Left ventricle myocardium inferior (tissue), 1 donor: ENCODE results near the gene IQSEC1. TPM values are rescaled to one million over a fixed set of nuclear protein-coding genes. Genes with fewer than 3 reads are reported as not detected.

Source experiments
- DNase-seq: peaks from one replicate; pipeline ENCODE4 v3.0.0-alpha.2; 2020
- H3K27ac ChIP-seq: fragments of 200-600 bp; replicated peaks from 2 replicates; pipeline ENCODE4 v1.8.0; 2021
- H3K27me3 ChIP-seq: fragments of 200-600 bp; 2 replicates; pipeline ENCODE4 v1.8.0; 2021; ENCODE audit warnings: low read depth
- H3K36me3 ChIP-seq: fragments of 200-600 bp; 2 replicates; pipeline ENCODE4 v1.8.0; 2021
- H3K4me1 ChIP-seq: fragments of 200-600 bp; 2 replicates; pipeline ENCODE4 v1.8.0; 2021
- H3K4me3 ChIP-seq: fragments of 200-600 bp; 2 replicates; pipeline ENCODE4 v1.8.0; 2021; ENCODE audit warnings: mild to moderate bottlenecking, moderate library complexity
- H3K9me3 ChIP-seq: fragments of 200-600 bp; replicated peaks from 2 replicates; pipeline ENCODE4 v1.8.0; 2021
- CTCF ChIP-seq: fragments of 200-600 bp; IDR thresholded peaks from 2 replicates; pipeline ENCODE4 v1.8.0; 2021; ENCODE audit warnings: antibody characterized with exemption, mild to moderate bottlenecking, borderline replicate concordance
- intact Hi-C: fragments of 100-400 bp; cut with micrococcal nuclease; formaldehyde crosslinking; loops from one replicate; pipeline ENCODE4 v1.11.0; 2022
- total RNA-seq: library from RNA; stranded (reverse); fragmentation: NEBNext Ultra II Directional; extraction: Animal tissue kit (Norgen Biotek cat#: 25700); gene quantifications from one replicate; pipeline ENCODE4 v1.2.1, GENCODE V29; 2021
- donor health status: DM: no; HTN: yes; CAD: no; lungs with severe emphysema.

The IQSEC1 gene
- total RNA-seq, 1 donor from 2014 or later = 78.6 TPM

GRCh38 chr3:13053893-13054292 lies 19.3 kb downstream of the IQSEC1 start:
- Histone ChIP-seq H3K9me3 (no peaks in the 10 kb centered on the region), H3K27ac (no peak overlapping the region), H3K4me3 (no peak overlapping the region), H3K4me1 (peaks cover 22% of the 10 kb centered on the region), H3K36me3 (no peaks in the 10 kb centered on the region), H3K27me3 (no peaks in the 10 kb centered on the region)
- no peak for DNase-seq
- no peak for TF ChIP-seq CTCF
- intact Hi-C loops = no loop called here

GRCh38 chr3:13053420-13053819 lies 19.8 kb downstream of the IQSEC1 start:
- H3K9me3 ChIP-seq = no peaks in the 10 kb centered on the region
- no peak for TF ChIP-seq CTCF
- H3K4me1 ChIP-seq = peaks cover 22% of the 10 kb centered on the region
- no peaks in the 10 kb centered on the region for H3K27me3 ChIP-seq
- no peak overlapping the region for H3K4me3 ChIP-seq
- no peak for DNase-seq
- intact Hi-C loops = no loop called here
- H3K36me3 ChIP-seq = no peaks in the 10 kb centered on the region
- no peak overlapping the region for H3K27ac ChIP-seq

- Histone ChIP-seq H3K9me3 (no peaks in the 10 kb centered on the region), H3K36me3 (no peaks in the 10 kb centered on the region), H3K4me1 (peaks cover 28% of the 10 kb centered on the region), H3K27ac (no peak overlapping the region), H3K4me3 (no peak overlapping the region), H3K27me3 (no peaks in the 10 kb centered on the region)
- intact Hi-C loops = no loop called here
- TF ChIP-seq CTCF = no peak
- DNase-seq = no peak
These were observed 20.9 kb downstream of the IQSEC1 start for GRCh38 chr3:13052191-13052820.

- intact Hi-C loops = no loop called here
- Histone ChIP-seq H3K27ac (no peak overlapping the region), H3K9me3 (no peaks in the 10 kb centered on the region), H3K36me3 (no peaks in the 10 kb centered on the region), H3K4me3 (no peak overlapping the region), H3K4me1 (peaks cover 32% of the 10 kb centered on the region), H3K27me3 (no peaks in the 10 kb centered on the region)
- TF ChIP-seq CTCF = no peak
- no peak for DNase-seq
These were observed 21.6 kb downstream of the IQSEC1 start for GRCh38 chr3:13051581-13051980.

GRCh38 chr3:13051066-13051465 lies 22.2 kb downstream of the IQSEC1 start:
- Histone ChIP-seq H3K4me1 (peaks cover 37% of the 10 kb centered on the region), H3K36me3 (no peaks in the 10 kb centered on the region), H3K4me3 (no peak overlapping the region), H3K27me3 (no peaks in the 10 kb centered on the region), H3K27ac (no peak overlapping the region), H3K9me3 (no peaks in the 10 kb centered on the region)
- intact Hi-C loops = no loop called here
- DNase-seq = no peak
- TF ChIP-seq CTCF = no peak
